ENCODE data around the gene FAM81A. TPM values are rescaled to one million over a fixed set of nuclear protein-coding genes. Genes with fewer than 3 reads are reported as not detected.

The FAM81A gene
- total and polyA plus RNA-seq, 12 donors, result 0.08 to 0.96 (median 0.28) TPM; not detected in 4

DNA sequence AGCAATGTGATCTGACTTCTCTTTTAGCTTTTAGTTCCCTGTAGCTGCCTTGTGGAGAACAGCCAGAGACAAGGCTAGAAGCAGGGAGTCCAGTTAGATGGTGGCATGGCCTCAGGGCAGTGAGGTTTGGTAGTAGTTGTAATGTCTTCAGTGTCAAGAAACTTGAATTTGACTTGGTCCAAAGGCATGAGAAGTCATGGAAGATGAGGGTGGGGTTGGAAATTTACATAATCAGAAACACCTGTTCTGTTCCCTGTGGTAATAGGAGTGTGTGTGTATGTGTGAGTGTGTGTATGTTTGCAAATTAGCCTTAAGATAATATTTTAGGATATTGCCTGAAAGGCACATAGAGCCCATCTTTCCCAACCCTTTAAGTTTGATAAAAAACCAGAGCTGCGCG lies 118.4 kb downstream of the FAM81A start:
- Histone ChIP-seq H3K36me3 (replicated peaks in 1 of 2) (no peaks in the 10 kb centered on the region), H3K4me1 (replicated peaks in 1 of 2) (no peaks in the 10 kb centered on the region), H3K4me3 (no peak overlapping the region), H3K27ac (no peak overlapping the region), H3K27me3 (no peaks in the 10 kb centered on the region), H3K9me3 (replicated peaks in 1 of 3) (no peaks in the 10 kb centered on the region)
- no peak for TF ChIP-seq POLR2A (IDR thresholded peaks at IDR 0.05)
- TF ChIP-seq, protein P1, sequence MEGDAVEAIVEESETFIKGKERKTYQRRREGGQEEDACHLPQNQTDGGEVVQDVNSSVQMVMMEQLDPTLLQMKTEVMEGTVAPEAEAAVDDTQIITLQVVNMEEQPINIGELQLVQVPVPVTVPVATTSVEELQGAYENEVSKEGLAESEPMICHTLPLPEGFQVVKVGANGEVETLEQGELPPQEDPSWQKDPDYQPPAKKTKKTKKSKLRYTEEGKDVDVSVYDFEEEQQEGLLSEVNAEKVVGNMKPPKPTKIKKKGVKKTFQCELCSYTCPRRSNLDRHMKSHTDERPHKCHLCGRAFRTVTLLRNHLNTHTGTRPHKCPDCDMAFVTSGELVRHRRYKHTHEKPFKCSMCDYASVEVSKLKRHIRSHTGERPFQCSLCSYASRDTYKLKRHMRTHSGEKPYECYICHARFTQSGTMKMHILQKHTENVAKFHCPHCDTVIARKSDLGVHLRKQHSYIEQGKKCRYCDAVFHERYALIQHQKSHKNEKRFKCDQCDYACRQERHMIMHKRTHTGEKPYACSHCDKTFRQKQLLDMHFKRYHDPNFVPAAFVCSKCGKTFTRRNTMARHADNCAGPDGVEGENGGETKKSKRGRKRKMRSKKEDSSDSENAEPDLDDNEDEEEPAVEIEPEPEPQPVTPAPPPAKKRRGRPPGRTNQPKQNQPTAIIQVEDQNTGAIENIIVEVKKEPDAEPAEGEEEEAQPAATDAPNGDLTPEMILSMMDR (IDR thresholded peaks at IDR 0.05), result no peak
- intact Hi-C loops (cut with DNase I), result no loop called here
- DNase-seq, result no peak
- 91 to 100% (median 94%) methylated on average over 2 of the region's 2 CpGs for WGBS, 4 donors

DNA sequence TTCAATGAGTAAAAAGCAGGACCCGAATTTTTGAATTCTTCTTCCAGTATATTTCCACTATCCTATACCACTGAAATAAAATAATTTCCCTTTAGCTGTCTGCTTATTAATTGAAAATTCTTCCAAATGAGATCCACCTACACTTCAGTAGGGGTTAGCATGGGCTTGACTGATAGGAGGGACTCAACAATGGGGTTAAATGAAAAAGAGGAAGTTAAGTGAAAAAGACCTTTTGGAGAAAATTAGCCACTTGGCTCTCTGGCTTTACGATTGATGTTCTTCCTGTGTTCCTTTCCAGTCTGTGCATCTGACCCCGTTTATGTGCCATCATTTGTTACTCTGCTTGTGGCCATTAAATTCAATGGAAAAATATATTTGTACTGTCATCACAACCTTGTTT lies 119.6 kb downstream of the FAM81A start:
- Histone ChIP-seq H3K27me3 (no peaks in the 10 kb centered on the region), H3K9me3 (replicated peaks in 1 of 3) (no peaks in the 10 kb centered on the region), H3K4me1 (replicated peaks in 1 of 2) (no peaks in the 10 kb centered on the region), H3K36me3 (replicated peaks in 1 of 2) (no peaks in the 10 kb centered on the region), H3K27ac (no peak overlapping the region), H3K4me3 (no peak overlapping the region)
- intact Hi-C loops (cut with DNase I), result no loop called here
- TF ChIP-seq, protein P1 (IDR thresholded peaks at IDR 0.05), result no peak
- no peak for TF ChIP-seq POLR2A (IDR thresholded peaks at IDR 0.05)
- no peak for DNase-seq
- 62 to 72% (median 68%) methylated on average over 3 of the region's 3 CpGs for WGBS, 4 donors

DNA sequence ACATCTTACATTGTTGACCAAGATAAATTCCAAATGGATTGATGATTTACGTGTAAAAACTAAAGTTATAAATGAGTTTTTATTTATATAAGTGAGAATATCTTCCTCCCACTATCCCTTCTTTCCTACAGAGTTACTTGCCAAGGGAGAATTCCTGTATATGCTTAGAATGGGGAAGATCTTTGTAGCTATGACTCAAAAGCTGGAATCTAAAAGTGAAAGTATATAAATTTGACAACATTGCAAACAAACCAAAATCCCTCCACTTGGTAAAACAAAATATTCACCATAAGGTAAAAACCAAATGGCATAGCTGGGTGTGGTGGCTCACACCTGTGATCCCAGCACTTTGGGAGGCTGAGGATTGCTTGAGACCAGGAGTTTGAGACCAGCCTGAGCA lies 120.9 kb downstream of the FAM81A start:
- no peaks in the 10 kb centered on the region for H3K4me1 ChIP-seq (replicated peaks in 1 of 2)
- no peak overlapping the region for H3K4me3 ChIP-seq
- no peaks in the 10 kb centered on the region for H3K36me3 ChIP-seq (replicated peaks in 1 of 2)
- TF ChIP-seq, protein P1 (IDR thresholded peaks at IDR 0.05), result no peak
- no peak for TF ChIP-seq POLR2A (IDR thresholded peaks at IDR 0.05)
- H3K27ac ChIP-seq, result no peak overlapping the region
- DNase-seq, result no peak
- no peaks in the 10 kb centered on the region for H3K9me3 ChIP-seq (replicated peaks in 1 of 3)
- H3K27me3 ChIP-seq, result no peaks in the 10 kb centered on the region
- 75 to 92% (median 79%) methylated on average over 1 of the region's 1 CpG for WGBS, 4 donors
- intact Hi-C loops (cut with DNase I), result no loop called here

DNA sequence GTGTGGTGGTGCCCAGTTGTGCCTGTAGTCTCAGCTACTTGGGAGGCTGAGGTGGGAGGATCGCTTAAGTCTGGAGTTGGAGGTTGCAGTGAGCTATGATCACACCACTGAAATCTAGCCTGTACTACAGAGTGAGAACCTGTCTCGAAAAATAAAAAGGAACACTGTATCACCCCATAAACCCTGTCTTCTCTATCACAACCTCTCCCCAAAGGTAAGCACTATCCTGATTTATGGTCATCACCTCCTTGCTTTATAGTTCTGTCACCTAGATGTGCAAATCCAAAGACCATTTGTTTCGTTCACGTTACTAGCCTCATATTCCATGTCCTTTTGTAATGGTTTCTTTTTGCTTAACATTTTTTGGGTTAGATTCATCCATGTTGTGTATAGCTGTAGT lies 123.6 kb downstream of the FAM81A start:
- TF ChIP-seq, protein P1 (IDR thresholded peaks at IDR 0.05), result no peak
- no peak for TF ChIP-seq POLR2A (IDR thresholded peaks at IDR 0.05)
- intact Hi-C loops (cut with DNase I), result no loop called here

More for the DNA sequence above, 123.6 kb downstream of the FAM81A start:
- no peak for DNase-seq
- 91 to 95% (median 93%) methylated on average over 4 of the region's 4 CpGs for WGBS, 4 donors
- H3K4me1 ChIP-seq (replicated peaks in 1 of 2), result no peaks in the 10 kb centered on the region
- no peak overlapping the region for H3K27ac ChIP-seq
- H3K4me3 ChIP-seq, result no peak overlapping the region
- H3K27me3 ChIP-seq, result peaks cover 5% of the 10 kb centered on the region
- no peaks in the 10 kb centered on the region for H3K36me3 ChIP-seq (replicated peaks in 1 of 2)
- no peaks in the 10 kb centered on the region for H3K9me3 ChIP-seq (replicated peaks in 1 of 3)
